GM21786 (cell line): ENCODE results near the gene NEURL3.
A peak's percentile ranks its signal among the peaks of the same experiment; 100 is the strongest.

Experiments used
- ATAC-seq: cut with Tn5 transposase; IDR thresholded peaks from one replicate; pipeline ENCODE4 v1.9.1; 2021; ENCODE audit not compliant: unreplicated experiment

NEURL3 gene

GRCh38 chr2:96528006-96528699, 23.0 kb upstream of the NEURL3 start:
- peak; percentile 21 for ATAC-seq

GRCh38 chr2:96527286-96528005, 22.3 kb upstream of the NEURL3 start:
- peak; percentile 25 for ATAC-seq

- no peak for ATAC-seq
These were observed 21.6 kb upstream of the NEURL3 start for GRCh38 chr2:96526615-96527285.

- no peak for ATAC-seq
These were observed 21.0 kb upstream of the NEURL3 start for GRCh38 chr2:96526101-96526591.

GRCh38 chr2:96525211-96525507, 20.0 kb upstream of the NEURL3 start:
- ATAC-seq: no peak

- ATAC-seq: no peak
These were observed 19.5 kb upstream of the NEURL3 start for GRCh38 chr2:96524482-96525210.

GRCh38 chr2:96523659-96524481, 18.7 kb upstream of the NEURL3 start:
- no peak for ATAC-seq

GRCh38 chr2:96522304-96523203, 17.4 kb upstream of the NEURL3 start:
- ATAC-seq: no peak

- no peak for ATAC-seq
These were observed 16.1 kb upstream of the NEURL3 start for GRCh38 chr2:96521219-96521618.

GRCh38 chr2:96520697-96521096, 15.5 kb upstream of the NEURL3 start:
- ATAC-seq: no peak

GRCh38 chr2:96520231-96520630, 15.1 kb upstream of the NEURL3 start:
- no peak for ATAC-seq

- ATAC-seq: no peak
These were observed 11.9 kb upstream of the NEURL3 start for GRCh38 chr2:96517079-96517478.

- no peak for ATAC-seq
These were observed 9.4 kb upstream of the NEURL3 start for GRCh38 chr2:96514521-96514920.

- no peak for ATAC-seq
These were observed 7.2 kb upstream of the NEURL3 start for GRCh38 chr2:96512341-96512740.

GRCh38 chr2:96511851-96512250, 6.7 kb upstream of the NEURL3 start:
- no peak for ATAC-seq

- no peak for ATAC-seq
These were observed 5.9 kb upstream of the NEURL3 start for GRCh38 chr2:96510931-96511595.

- ATAC-seq: no peak
These were observed 4.7 kb upstream of the NEURL3 start for GRCh38 chr2:96509847-96510230.

GRCh38 chr2:96509114-96509846, 4.1 kb upstream of the NEURL3 start:
- peak; percentile 62 for ATAC-seq
